VCaP (cell line): ENCODE results near the gene CMIP.

ENCODE experiments used
- H3K27ac ChIP-seq: fragments of 450-650 bp; 2 replicates; pipeline ENCODE4 v1.5.1; 2017
- CTCF ChIP-seq: fragments of 450-650 bp; conservative IDR thresholded peaks from 2 replicates; pipeline ENCODE4 v1.5.1; 2017; ENCODE audit warnings: mild to moderate bottlenecking, moderate library complexity

Gene CMIP

GRCh38 chr16:81455720-81456494 lies 11.3 kb downstream of the CMIP start:
- TF ChIP-seq CTCF = no peak

DNA sequence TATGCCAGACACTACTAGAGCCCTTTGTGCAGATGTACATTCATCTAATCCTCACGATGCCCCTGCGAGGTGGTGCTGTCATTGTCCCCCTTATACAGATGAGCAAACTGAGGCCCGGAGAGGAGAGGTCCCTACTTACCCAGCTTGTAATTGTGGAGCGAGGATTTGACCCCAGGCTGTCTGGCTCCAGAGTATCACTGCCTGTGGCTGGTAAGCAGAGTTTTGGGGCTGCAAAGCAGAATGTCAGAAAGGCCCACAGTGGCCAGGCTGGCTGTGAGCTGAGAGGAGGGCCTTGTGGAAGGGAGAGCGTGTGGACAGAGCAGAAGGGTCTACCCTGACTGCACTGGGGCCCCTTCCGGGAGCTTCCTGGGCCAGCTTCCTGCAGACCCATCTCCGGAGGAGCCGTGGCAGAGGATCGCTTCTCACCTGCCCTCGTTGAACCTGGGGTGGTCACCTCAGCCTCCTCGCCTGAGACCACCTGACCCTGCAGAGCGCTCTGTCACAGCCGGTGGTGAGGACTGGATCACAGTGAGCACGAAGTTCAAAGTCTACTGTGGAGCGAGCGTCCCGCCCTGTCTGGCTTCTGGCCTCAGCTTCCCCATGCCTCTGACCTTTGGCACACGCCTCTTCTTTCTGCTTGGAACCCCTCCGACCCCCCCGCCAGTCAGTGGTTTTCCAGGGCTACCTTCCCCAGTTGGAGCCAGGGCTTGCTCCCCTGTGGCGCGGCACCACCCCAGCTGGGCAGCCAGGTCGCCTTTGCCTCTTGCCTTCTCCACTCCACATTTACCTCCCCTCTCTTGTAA lies 12.1 kb downstream of the CMIP start:
- no peak for TF ChIP-seq CTCF
- H3K27ac ChIP-seq = no peak overlapping the region

More at GRCh38 chr16:81455720-81456494, 11.3 kb downstream of the CMIP start:
- no peak overlapping the region for H3K27ac ChIP-seq

GRCh38 chr16:81457326-81458133 lies 12.9 kb downstream of the CMIP start:
- no peak overlapping the region for H3K27ac ChIP-seq
- TF ChIP-seq CTCF = no peak

- H3K27ac ChIP-seq = no peak overlapping the region
- TF ChIP-seq CTCF = no peak
Observed at GRCh38 chr16:81458149-81458669, 13.6 kb downstream of the CMIP start.

- H3K27ac ChIP-seq = no peak overlapping the region
- TF ChIP-seq CTCF = no peak
Observed at GRCh38 chr16:81458827-81459598, 14.4 kb downstream of the CMIP start.

DNA sequence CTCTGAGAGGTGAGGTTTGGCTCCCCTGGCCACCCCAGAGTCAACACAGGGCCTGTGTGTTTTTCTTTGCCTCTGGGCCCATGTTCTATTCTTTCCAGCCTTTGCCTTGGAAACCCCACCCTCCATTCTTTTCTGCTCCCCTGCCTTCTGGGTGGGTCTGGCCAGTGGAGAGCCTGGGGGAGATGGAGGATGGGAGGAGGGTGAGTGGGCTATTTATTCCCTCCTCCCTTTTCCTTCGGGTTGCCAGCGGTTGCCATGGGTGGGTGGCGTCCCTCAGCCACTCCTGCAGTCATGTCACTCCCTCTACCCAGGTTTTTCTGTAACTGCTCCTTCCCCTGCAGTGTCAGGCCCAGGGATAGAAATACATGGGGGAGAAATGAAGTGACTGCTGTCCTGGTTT lies 15.5 kb downstream of the CMIP start:
- no peak for TF ChIP-seq CTCF
- H3K27ac ChIP-seq = no peak overlapping the region
